ENCODE data around the gene MYH15. TPM values are rescaled to one million over a fixed set of nuclear protein-coding genes. Genes with fewer than 3 reads are reported as not detected.

The MYH15 gene
- total RNA-seq, 1 donor = 0.36 TPM

GRCh38 chr3:108518895-108519294, 8.5 kb upstream of the MYH15 start:
- H3K9me3 ChIP-seq (ENCODE audit: low read depth, low read length) = no peaks in the 10 kb centered on the region
- H3K27me3 ChIP-seq (ENCODE audit: insufficient read depth, low read length) = no peaks in the 10 kb centered on the region
- DNase-seq (ENCODE audit: insufficient read length, low spot score, missing footprints) = peak; percentile 1
- no peak overlapping the region for H3K4me3 ChIP-seq (ENCODE audit: insufficient read depth, low read length)
- H2AFZ ChIP-seq (ENCODE audit: low read length) = no peak overlapping the region
- no peak for TF ChIP-seq CTCF (IDR thresholded peaks at IDR 0.05; ENCODE audit: extremely low read depth, low read depth, low read length)
- no peak overlapping the region for H3K4me2 ChIP-seq (ENCODE audit: insufficient read depth, low read length)
- H3K4me1 ChIP-seq (ENCODE audit: insufficient read depth, low read length) = no peaks in the 10 kb centered on the region
- H3K79me2 ChIP-seq (ENCODE audit: insufficient read depth, low read length) = no peaks in the 10 kb centered on the region
- H4K20me1 ChIP-seq (ENCODE audit: insufficient read depth, low read length) = no peaks in the 10 kb centered on the region
- no peaks in the 10 kb centered on the region for H3K36me3 ChIP-seq (ENCODE audit: insufficient read depth, low read length)
- no peak overlapping the region for H3K27ac ChIP-seq (ENCODE audit: low read depth, low read length)

- Histone ChIP-seq H3K4me2 (ENCODE audit: insufficient read depth, low read length) (no peak overlapping the region), H3K4me1 (ENCODE audit: insufficient read depth, low read length) (no peaks in the 10 kb centered on the region), H3K27me3 (ENCODE audit: insufficient read depth, low read length) (no peaks in the 10 kb centered on the region), H4K20me1 (ENCODE audit: insufficient read depth, low read length) (no peaks in the 10 kb centered on the region), H3K79me2 (ENCODE audit: insufficient read depth, low read length) (no peaks in the 10 kb centered on the region), H3K36me3 (ENCODE audit: insufficient read depth, low read length) (no peaks in the 10 kb centered on the region), H3K4me3 (ENCODE audit: insufficient read depth, low read length) (no peak overlapping the region), H3K27ac (ENCODE audit: low read depth, low read length) (no peak overlapping the region), H2AFZ (ENCODE audit: low read length) (no peak overlapping the region), H3K9me3 (ENCODE audit: low read depth, low read length) (no peaks in the 10 kb centered on the region)
- TF ChIP-seq CTCF (IDR thresholded peaks at IDR 0.05; ENCODE audit: extremely low read depth, low read depth, low read length) = no peak
- DNase-seq (ENCODE audit: insufficient read length, low spot score, missing footprints) = no peak
Observed at GRCh38 chr3:108516881-108517280, 6.5 kb upstream of the MYH15 start.

DNA sequence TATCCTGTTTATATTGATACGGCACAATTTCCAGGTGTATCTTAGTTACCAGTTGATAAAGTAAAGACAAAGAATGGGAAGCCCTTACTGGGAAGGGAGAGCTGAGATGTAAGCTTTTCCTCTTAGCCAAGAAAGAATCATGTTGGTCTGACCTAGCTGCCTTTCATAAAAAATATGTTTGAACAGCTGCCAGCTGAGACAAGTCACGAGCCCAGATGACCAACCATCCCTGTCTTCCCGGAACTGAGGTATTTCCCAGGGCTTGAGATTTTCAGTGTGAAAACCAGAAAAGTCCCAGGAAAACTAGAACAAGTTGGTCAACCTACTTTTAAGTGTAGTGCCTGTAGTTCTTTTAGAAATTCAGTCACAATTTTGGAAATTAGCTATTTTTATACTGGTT, 3.6 kb upstream of the MYH15 start:
- Histone ChIP-seq H3K27ac (ENCODE audit: low read depth, low read length) (no peak overlapping the region), H3K36me3 (ENCODE audit: insufficient read depth, low read length) (no peaks in the 10 kb centered on the region), H3K9me3 (ENCODE audit: low read depth, low read length) (no peaks in the 10 kb centered on the region), H3K4me3 (ENCODE audit: insufficient read depth, low read length) (no peak overlapping the region), H3K79me2 (ENCODE audit: insufficient read depth, low read length) (no peaks in the 10 kb centered on the region), H4K20me1 (ENCODE audit: insufficient read depth, low read length) (no peaks in the 10 kb centered on the region), H2AFZ (ENCODE audit: low read length) (no peak overlapping the region), H3K4me1 (ENCODE audit: insufficient read depth, low read length) (no peaks in the 10 kb centered on the region), H3K4me2 (ENCODE audit: insufficient read depth, low read length) (no peak overlapping the region), H3K27me3 (ENCODE audit: insufficient read depth, low read length) (no peaks in the 10 kb centered on the region)
- TF ChIP-seq CTCF (IDR thresholded peaks at IDR 0.05; ENCODE audit: extremely low read depth, low read depth, low read length) = no peak
- DNase-seq (ENCODE audit: insufficient read length, low spot score, missing footprints) = no peak

DNA sequence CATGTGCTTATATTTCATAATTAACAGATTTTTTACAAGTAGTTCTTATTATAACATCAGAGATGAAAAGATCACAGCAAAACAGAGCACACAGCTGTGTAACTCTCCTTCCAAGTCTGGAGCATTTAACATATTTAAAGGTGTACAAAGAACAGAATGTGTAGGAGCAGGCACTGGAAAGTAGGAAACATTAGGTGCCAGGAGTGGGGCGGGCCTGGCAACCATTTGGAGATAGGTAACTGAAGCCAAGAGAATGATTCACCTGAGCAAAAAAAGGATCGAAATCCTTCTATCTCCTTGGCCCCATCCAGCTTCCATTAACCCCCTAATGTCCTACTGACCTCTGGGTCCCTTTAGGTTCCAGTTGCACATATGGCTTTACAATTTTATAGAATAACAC, 2.3 kb upstream of the MYH15 start:
- Histone ChIP-seq H3K36me3 (ENCODE audit: insufficient read depth, low read length) (no peaks in the 10 kb centered on the region), H3K4me2 (ENCODE audit: insufficient read depth, low read length) (no peak overlapping the region), H3K27me3 (ENCODE audit: insufficient read depth, low read length) (no peaks in the 10 kb centered on the region), H3K4me1 (ENCODE audit: insufficient read depth, low read length) (no peaks in the 10 kb centered on the region), H3K9me3 (ENCODE audit: low read depth, low read length) (no peaks in the 10 kb centered on the region), H3K27ac (ENCODE audit: low read depth, low read length) (no peak overlapping the region), H3K4me3 (ENCODE audit: insufficient read depth, low read length) (no peak overlapping the region), H2AFZ (ENCODE audit: low read length) (no peak overlapping the region), H4K20me1 (ENCODE audit: insufficient read depth, low read length) (no peaks in the 10 kb centered on the region), H3K79me2 (ENCODE audit: insufficient read depth, low read length) (no peaks in the 10 kb centered on the region)
- no peak for DNase-seq (ENCODE audit: insufficient read length, low spot score, missing footprints)
- no peak for TF ChIP-seq CTCF (IDR thresholded peaks at IDR 0.05; ENCODE audit: extremely low read depth, low read depth, low read length)

Measured in osteoblast (primary cell).